GM10266 (cell line): ENCODE data around the gene MEIOSIN.
A peak's percentile ranks its signal among the peaks of the same experiment; 100 is the strongest.
"Not testable (repeated sequence)": the region's sequence is repeated elsewhere in the genome, so short reads cannot be mapped to it uniquely, and the experiment has no call there.

Experiments
- DNase-seq: peaks from one replicate; pipeline ENCODE4 v3.0.0; 2012; ENCODE audit errors: extremely low spot score
- TF ChIP-seq, protein P1 (sequence below): IDR thresholded peaks from 2 replicates; pipeline ENCODE4 v1.5.1; 2012; ENCODE audit warnings: mild to moderate bottlenecking, low read depth; ENCODE audit not compliant: control insufficient read depth, insufficient read depth; ENCODE audit errors: missing control alignments

MEIOSIN gene, protein sequence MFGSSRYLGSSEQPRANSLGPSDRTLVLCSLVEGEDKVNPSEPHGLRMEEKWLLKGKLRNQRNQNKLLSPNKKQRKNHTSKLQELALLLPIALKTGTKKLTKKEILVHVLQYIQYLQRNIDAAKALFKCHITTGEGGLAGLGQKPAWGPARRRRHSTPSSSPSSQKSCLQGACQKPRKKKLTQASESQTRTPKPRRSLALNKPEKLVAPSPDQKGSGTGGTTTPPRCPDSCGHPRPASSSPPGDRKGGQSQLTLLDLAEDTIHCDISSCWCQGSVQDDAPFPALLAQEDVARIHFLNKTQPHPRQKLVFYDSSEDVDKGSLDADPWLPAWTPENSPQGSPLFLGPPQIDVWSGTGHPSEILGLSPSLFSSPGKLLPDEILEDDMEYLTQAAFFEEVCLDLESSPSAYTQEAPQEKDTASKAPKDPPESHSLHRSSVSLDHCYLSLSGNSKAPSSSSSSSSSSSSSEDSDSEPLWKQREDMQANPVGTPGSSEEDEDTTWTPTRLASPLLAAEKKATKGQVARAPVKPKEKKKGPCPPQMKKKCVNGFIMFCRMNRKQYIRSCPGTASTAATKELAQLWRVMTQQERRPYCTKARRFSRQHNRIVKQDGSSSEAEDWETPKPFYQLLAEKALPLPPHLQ

DNA sequence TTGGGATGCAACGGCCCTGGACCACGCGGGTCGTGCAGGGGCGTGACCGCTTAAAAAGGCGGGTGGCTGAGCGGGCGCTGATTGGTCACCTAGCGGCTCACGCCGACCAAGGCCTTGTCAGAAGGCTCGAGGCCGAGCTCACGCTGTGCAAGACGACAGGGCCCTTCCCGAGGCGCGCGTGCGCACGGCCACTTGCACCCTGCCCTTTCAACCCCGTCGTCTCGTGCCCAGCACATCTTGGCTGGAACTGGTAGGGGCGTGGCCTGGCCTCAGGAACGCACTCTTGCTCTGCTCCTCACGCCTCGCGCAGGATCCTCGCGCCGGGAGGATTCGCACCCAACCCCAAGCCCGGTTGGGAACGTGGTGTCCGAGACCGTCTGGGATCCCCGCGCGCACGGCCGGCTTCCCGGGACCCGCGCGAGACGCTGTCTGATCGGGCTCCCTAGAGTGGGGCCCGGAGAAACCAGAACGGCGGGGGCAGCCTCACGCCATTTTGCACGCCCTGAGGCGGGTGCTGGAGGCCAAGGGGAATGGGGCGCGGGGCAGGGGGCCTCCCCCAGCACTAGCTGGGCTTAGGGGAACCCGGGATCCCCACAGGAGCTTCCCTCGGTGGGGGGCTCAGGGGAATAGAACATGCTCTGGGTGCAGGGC is at the start of gene MEIOSIN:
Gene MEIOSIN, plus strand, starts transcription at position 280 of the 651 bp plus-strand sequence. CDS start 1,938 bp downstream, outside the sequence.
- TF ChIP-seq, protein P1, sequence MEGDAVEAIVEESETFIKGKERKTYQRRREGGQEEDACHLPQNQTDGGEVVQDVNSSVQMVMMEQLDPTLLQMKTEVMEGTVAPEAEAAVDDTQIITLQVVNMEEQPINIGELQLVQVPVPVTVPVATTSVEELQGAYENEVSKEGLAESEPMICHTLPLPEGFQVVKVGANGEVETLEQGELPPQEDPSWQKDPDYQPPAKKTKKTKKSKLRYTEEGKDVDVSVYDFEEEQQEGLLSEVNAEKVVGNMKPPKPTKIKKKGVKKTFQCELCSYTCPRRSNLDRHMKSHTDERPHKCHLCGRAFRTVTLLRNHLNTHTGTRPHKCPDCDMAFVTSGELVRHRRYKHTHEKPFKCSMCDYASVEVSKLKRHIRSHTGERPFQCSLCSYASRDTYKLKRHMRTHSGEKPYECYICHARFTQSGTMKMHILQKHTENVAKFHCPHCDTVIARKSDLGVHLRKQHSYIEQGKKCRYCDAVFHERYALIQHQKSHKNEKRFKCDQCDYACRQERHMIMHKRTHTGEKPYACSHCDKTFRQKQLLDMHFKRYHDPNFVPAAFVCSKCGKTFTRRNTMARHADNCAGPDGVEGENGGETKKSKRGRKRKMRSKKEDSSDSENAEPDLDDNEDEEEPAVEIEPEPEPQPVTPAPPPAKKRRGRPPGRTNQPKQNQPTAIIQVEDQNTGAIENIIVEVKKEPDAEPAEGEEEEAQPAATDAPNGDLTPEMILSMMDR = no peak
- DNase-seq = no peak

DNA sequence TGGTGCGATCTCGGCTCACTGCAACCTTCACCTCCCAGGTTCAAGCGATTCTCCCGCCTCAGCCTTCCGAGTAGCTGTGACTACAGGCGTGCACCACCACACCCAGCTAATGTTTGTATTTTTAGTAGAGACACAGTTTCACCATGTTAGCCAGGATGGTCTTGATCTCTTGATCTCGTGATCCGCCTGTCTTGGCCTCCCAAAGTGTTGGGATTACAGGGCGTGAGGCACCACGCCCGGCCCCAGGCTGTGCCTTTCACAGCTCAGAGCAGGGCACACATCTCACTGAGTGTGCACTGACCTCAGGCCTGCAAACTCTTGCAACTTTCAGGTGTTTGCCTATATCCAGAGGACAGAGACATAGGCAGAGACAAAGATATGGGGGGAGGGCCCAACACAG is 48.2 kb upstream of the MEIOSIN start:
- not testable (repeated sequence) for DNase-seq

DNA sequence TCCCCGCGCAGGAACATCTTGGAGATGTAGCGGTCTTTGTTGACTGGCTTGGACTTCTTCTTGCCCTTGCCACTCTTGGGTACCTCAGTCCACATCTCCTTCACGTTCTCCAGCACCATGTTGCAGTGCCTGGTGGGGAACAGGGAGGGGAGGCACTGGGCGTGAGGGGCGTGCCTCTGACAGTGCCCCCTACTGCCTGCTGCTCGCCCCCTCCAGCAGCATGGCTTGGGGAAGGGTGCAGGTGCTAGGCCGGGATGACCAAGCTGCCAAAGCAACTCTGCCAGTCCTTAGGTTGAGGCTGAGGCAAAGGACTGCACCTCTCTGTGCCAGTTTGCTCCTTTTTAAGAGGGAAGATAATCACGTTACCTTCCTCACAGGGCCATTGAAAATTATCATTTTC is 45.6 kb upstream of the MEIOSIN start:
- no peak for DNase-seq
- TF ChIP-seq, protein P1 = no peak

DNA sequence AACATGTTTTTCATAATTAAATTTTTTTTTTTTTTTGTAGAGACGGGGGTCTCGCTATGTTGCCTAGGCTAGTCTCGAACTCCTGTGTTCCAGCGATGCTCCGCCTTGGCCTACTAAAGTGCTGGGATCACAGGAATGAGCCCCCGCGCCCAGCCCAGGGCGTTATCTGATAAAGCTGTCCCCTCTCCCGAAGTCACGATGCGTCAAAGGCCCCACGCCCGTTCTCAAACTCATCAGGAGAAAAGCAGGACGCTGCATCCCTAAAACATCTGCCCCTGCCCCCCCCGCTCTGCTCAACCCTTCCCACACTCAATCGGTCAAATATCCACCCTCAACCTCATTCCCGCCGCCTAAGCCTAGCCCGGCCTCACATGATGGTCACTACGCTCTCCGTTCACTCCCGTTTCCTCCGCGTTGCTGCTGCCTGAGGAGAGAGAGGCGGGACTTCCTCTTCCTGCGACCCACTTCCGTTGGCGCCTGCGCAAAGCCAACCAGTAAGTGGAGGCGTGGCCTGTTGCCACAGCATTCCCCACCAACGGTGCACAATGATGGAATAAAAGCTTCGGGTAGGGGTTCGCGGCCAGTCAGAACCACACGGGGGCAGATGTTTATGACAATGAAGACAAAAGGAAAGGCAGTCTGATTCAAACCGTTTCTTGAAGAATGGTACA is 41.6 kb upstream of the MEIOSIN start, which contains the start of gene SNRPD2:
Gene SNRPD2, minus strand, starts transcription at position 438 of the 671 bp plus-strand sequence. Its CDS starts 65 bp downstream, at position 373.
- TF ChIP-seq, protein P1 = no peak
- peak; percentile 92 for DNase-seq

DNA sequence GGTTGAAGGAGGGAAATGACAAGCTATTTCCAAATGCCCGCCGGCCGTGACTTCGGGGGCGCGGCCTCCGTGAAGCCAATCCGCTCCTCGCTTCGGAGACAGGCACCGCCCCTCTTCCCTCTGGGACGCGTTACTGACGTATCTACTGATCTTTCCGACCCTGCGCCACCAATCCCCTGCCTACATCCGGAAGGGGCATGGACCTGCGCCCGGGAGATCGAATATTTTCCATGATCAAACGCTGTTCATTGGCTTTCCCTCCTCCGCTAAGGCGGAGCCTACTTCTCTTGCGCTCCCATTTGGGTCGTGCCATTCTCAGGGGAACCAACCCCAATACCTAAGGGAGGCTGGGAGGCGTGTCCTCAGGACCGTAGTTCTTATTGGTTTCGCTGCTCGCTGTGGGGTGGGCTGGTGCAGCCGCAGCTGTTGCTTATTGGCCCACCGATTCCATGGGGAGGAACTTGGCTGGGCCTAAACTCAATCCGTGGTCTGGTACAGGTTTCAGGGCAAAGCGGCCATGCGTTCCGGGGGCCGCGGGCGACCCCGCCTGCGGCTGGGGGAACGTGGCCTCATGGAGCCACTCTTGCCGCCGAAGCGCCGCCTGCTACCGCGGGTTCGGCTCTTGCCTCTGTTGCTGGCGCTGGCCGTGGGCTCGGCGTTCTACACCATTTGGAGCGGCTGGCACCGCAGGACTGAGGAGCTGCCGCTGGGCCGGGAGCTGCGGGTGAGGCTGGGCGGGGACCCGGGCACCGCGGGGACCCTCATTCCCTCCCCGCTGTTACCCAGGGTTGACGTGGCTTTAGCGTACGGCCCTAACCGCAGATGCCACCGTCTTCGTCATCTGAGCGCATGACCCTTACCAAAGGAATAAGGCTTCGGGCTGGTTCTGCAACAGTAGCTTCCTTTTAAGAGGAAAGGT is 40.8 kb upstream of the MEIOSIN start, which contains the start of gene QPCTL:
Gene QPCTL, plus strand, starts transcription at position 480 of the 919 bp plus-strand sequence. Its CDS starts 38 bp downstream, at position 518.
- TF ChIP-seq, protein P1 = no peak

DNA sequence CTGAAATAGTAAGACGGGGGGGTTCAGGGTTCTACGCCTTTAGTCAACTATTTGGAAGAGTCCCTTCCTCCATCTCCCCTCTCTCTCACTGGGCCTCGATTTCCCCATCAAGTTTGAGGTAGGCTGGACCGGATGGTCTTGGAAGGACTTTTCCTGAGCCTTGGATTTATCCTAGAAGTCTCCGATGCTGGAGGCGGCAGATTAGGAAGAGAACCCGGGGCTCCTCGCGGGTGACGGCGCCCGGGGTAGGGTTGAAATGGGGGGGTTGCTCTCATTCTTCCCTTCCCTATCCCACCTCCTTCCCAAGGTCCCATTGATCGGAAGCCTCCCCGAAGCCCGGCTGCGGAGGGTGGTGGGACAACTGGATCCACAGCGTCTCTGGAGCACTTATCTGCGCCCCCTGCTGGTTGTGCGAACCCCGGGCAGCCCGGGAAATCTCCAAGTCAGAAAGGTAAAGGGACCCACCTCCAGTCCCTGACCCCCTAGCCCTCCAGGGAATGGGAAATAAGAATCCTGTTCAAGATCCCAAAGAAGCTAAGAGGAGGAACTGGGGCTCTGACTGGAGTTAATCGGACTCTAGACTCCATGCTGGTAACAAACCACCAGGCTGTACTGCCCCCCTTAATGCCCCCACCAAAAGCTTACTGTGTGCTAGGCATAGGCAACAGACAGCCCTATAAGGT is 40.0 kb upstream of the MEIOSIN start:
- DNase-seq = peak; percentile 67
- TF ChIP-seq, protein P1 = peak; percentile 90

More for the DNA sequence above, 40.8 kb upstream of the MEIOSIN start, which contains the start of gene QPCTL:
- peak; percentile 93 for DNase-seq
